Gastroesophageal sphincter (tissue), 4 donors: ENCODE results near the gene THRB. TPM values are rescaled to one million over a fixed set of nuclear protein-coding genes. Genes with fewer than 3 reads are reported as not detected.

Experiments
- ATAC-seq: fragments of 150-250 bp; one replicate; pipeline ENCODE4 v1.9.1; 2016; ENCODE audit warnings: mild to moderate bottlenecking, moderate library complexity
- H3K27ac ChIP-seq, 4 donors: fragments of 200-600 bp; sonication (generic) in 3 of 4; 1 replicate in 3 of 4; 2 replicates in 1 of 4; pipeline ENCODE4 v1.5.1; 2016 to 2019
- H3K27me3 ChIP-seq: fragments of 200-600 bp; sonication (generic); one replicate; pipeline ENCODE4 v1.5.1; 2019
- H3K36me3 ChIP-seq, 2 donors: fragments of 200-600 bp; sonication (generic); one replicate each; pipeline ENCODE4 v1.5.1; 2019; ENCODE audit warnings: control low read depth in 1 of 2
- H3K4me1 ChIP-seq, 3 donors: fragments of 200-600 bp; sonication (generic); 1 replicate in 2 of 3; 2 replicates in 1 of 3; pipeline ENCODE4 v1.5.1; 2016 to 2019; ENCODE audit warnings: control low read depth in 2 of 3
- H3K4me3 ChIP-seq, 2 donors: fragments of 200-600 bp; sonication (generic); one replicate each; pipeline ENCODE4 v1.5.1; 2019; ENCODE audit warnings: mild to moderate bottlenecking in 1 of 2, moderate library complexity in 1 of 2
- H3K9me3 ChIP-seq, 3 donors: fragments of 200-600 bp; sonication (generic); one replicate each; pipeline ENCODE4 v1.5.1; 2017 to 2019; ENCODE audit warnings: control low read depth in 2 of 3
- EP300 ChIP-seq: sonication (generic); formaldehyde crosslinking; IDR thresholded peaks from one replicate; pipeline ENCODE4 v1.6.1; 2017; ENCODE audit warnings: antibody characterized with exemption, mild to moderate bottlenecking
- POLR2A ChIP-seq, 2 donors: fragments of 450-650 bp; IDR thresholded peaks; one replicate each; pipeline ENCODE4 v1.6.1; 2017; ENCODE audit warnings: antibody characterized with exemption in 2 of 2, mild to moderate bottlenecking in 2 of 2, moderate library complexity in 1 of 2
- POLR2AphosphoS5 ChIP-seq: sonication (generic); formaldehyde crosslinking; IDR thresholded peaks from one replicate; pipeline ENCODE4 v1.6.1; 2017; ENCODE audit warnings: antibody characterized with exemption
- WGBS, 2 donors: methylation state at CpG; one replicate each; pipeline ENCODE4 v1.1.5; 2018; ENCODE audit warnings: low coverage in 1 of 2; 5-methylcytosine and 5-hydroxymethylcytosine counted together
- total RNA-seq, 4 donors: library from RNA; depleted of rRNA; stranded (reverse); fragments of >200 nt; gene quantifications; one replicate each; pipeline ENCODE4 v1.1.0, GENCODE V29; 2016
- TF ChIP-seq, protein P1 (sequence below), 4 experiments: fragments of 200-600 bp in 2 of 4; fragments of 450-650 bp in 2 of 4; sonication (generic) in 1 of 4; IDR thresholded peaks; one replicate each; pipeline ENCODE4 v1.5.1; 2017 to 2019; ENCODE audit warnings: antibody characterized with exemption in 4 of 4, mild to moderate bottlenecking in 2 of 4, moderate library complexity in 2 of 4

Gene THRB
- total RNA-seq, 4 donors from 2014 or later = 42.5 to 61.9 (median 55.8) TPM

GRCh38 chr3:24088782-24089181, 405.9 kb downstream of the THRB start:
- Histone ChIP-seq H3K27ac (no peak overlapping the region), H3K4me1 (no peaks in the 10 kb centered on the region), H3K27me3 (no peaks in the 10 kb centered on the region), H3K36me3 (no peaks in the 10 kb centered on the region), H3K9me3 (no peaks in the 10 kb centered on the region), H3K4me3 (no peak overlapping the region)
- WGBS, 2 donors = 68 to 75% methylated on average over 2 of the region's 2 CpGs
- TF ChIP-seq POLR2A (IDR thresholded peaks at IDR 0.05) = no peak
- no peak for TF ChIP-seq EP300
- TF ChIP-seq, protein P1, sequence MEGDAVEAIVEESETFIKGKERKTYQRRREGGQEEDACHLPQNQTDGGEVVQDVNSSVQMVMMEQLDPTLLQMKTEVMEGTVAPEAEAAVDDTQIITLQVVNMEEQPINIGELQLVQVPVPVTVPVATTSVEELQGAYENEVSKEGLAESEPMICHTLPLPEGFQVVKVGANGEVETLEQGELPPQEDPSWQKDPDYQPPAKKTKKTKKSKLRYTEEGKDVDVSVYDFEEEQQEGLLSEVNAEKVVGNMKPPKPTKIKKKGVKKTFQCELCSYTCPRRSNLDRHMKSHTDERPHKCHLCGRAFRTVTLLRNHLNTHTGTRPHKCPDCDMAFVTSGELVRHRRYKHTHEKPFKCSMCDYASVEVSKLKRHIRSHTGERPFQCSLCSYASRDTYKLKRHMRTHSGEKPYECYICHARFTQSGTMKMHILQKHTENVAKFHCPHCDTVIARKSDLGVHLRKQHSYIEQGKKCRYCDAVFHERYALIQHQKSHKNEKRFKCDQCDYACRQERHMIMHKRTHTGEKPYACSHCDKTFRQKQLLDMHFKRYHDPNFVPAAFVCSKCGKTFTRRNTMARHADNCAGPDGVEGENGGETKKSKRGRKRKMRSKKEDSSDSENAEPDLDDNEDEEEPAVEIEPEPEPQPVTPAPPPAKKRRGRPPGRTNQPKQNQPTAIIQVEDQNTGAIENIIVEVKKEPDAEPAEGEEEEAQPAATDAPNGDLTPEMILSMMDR (IDR thresholded peaks at IDR 0.05) = peak in 1 of 4 experiments; percentile 23
- no peak for TF ChIP-seq POLR2AphosphoS5
- ATAC-seq = no peak

DNA sequence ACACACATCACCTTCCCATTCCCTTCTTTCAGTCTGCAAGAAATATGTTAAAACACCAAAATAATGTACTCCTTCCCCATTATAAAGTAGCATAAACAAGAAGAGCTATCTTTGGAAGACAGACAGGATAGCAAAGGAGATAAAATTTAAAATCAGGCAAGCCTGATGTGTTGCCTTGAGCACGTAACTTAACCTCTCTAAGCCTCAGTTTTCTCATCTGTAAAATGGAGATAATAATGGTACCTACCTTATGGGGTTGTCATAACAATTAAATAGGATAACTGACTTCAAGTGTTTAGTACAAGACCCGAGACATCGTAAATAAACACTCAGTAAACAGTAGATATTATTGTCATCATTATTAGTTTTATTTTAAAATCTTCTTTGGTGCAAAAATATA, 407.2 kb downstream of the THRB start:
- ATAC-seq = no peak
- H3K4me3 ChIP-seq = no peak overlapping the region
- no peaks in the 10 kb centered on the region for H3K4me1 ChIP-seq
- H3K36me3 ChIP-seq = no peaks in the 10 kb centered on the region
- H3K27ac ChIP-seq = no peak overlapping the region
- TF ChIP-seq POLR2AphosphoS5 = no peak
- WGBS, 2 donors = 93 to 100% methylated on average over 3 of the region's 3 CpGs
- H3K27me3 ChIP-seq = no peaks in the 10 kb centered on the region
- H3K9me3 ChIP-seq = no peaks in the 10 kb centered on the region

DNA sequence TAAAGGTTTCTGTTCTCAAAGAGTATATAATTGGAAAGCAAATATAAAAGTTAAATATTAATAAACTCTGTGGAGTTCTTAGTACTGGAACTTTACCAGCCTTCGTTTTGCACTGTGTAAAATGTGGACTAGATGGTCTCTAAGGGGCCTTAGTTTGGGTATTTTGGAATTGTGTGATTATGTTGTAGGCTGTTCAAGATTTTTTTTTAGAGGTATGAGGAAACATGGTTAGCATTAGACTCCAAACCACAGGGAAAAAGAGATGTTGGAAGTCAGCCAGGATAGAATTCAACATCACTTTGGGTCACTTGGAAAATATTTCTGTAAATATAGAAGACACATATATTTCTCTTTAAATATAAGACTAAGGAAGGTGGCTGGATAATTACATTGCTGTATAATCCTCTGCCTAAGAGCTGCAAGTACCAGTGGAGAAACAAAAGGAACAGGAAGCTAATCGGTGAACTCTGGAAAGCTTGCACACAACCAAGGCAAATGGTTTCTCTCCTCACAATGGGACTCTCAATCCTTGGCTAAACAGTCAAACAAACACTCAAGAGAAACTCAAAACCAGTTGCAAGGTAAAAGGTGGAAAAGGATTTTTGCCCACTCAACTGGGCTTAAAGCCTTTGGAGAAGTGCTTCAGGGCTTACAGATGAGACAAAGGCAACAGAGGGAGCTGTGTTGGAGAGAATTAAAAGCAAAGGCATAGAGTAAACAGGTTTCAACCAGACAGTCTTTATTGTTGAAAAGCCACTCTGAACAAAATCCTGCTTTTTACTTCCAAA, 407.8 kb downstream of the THRB start:
- WGBS, 2 donors = 40 to 54% methylated on average over 2 of the region's 2 CpGs
- no peak for ATAC-seq

GRCh38 chr3:24086206-24086605, 408.4 kb downstream of the THRB start:
- H3K4me1 ChIP-seq = no peaks in the 10 kb centered on the region
- WGBS, 2 donors = 77 to 93% methylated on average over 3 of the region's 3 CpGs
- H3K27me3 ChIP-seq = no peaks in the 10 kb centered on the region
- ATAC-seq = no peak
- no peak overlapping the region for H3K27ac ChIP-seq
- TF ChIP-seq EP300 = no peak
- TF ChIP-seq, protein P1 (IDR thresholded peaks at IDR 0.05) = no peak
- TF ChIP-seq POLR2A (IDR thresholded peaks at IDR 0.05) = no peak
- no peak for TF ChIP-seq POLR2AphosphoS5
- no peaks in the 10 kb centered on the region for H3K36me3 ChIP-seq
- no peak overlapping the region for H3K4me3 ChIP-seq
- H3K9me3 ChIP-seq = no peaks in the 10 kb centered on the region

More for the DNA sequence above, 407.8 kb downstream of the THRB start:
- H3K27me3 ChIP-seq = no peaks in the 10 kb centered on the region
- no peaks in the 10 kb centered on the region for H3K36me3 ChIP-seq
- no peak overlapping the region for H3K27ac ChIP-seq
- H3K9me3 ChIP-seq = no peaks in the 10 kb centered on the region
- no peak for TF ChIP-seq POLR2A (IDR thresholded peaks at IDR 0.05)
- TF ChIP-seq POLR2AphosphoS5 = no peak
- no peak overlapping the region for H3K4me3 ChIP-seq
- H3K4me1 ChIP-seq = no peaks in the 10 kb centered on the region

DNA sequence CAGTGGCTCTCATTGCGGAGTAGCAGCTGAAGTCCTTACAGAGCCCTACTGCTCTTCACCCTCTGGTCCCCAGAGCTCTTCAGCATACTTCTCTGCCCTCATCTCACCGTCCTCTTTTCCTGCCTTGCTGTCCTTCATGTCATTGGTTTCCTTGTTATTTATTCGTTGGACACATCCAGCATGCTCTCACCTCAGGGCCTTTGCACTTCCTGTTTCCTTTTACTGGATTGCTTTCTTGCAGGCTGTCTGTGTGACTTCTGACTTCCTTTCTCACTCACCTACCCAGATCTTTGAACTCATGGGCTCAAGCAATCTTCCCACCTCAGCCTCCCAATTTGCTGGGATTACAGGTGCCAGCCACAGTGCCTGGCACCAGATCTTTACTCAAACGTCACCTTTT, 422.5 kb downstream of the THRB start:
- TF ChIP-seq, protein P1 (IDR thresholded peaks at IDR 0.05) = no peak
- TF ChIP-seq POLR2AphosphoS5 = no peak
- no peak for TF ChIP-seq POLR2A (IDR thresholded peaks at IDR 0.05)
- no peak for TF ChIP-seq EP300
- WGBS, 2 donors = 71 to 91% methylated on average over 4 of the region's 4 CpGs
- Histone ChIP-seq H3K27me3 (no peaks in the 10 kb centered on the region), H3K4me1 (no peaks in the 10 kb centered on the region), H3K4me3 (no peak overlapping the region), H3K36me3 (no peaks in the 10 kb centered on the region), H3K27ac (no peak overlapping the region), H3K9me3 (peaks cover 0 to 1% (median 0%) of the 10 kb centered on the region in 3 donors)
- ATAC-seq = no peak

DNA sequence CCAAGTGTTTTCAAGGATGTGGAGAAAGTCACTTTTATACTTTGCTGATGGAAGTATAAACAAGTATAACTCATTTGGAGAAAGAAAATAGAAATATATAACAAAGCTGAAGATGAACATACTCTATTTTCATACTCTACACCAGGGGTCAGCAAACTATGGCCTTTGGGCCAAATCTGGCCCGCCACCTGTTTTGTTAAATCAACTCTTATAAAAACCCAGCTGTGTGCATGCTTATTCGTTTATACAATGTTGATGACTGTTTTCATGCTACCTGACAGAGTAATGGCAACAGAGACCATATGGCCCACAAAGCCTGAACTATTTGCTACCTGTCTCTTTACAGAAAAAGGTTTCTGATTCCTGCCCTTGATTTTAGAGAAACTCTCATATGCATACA, 425.6 kb downstream of the THRB start:
- WGBS, 2 donors = 30 to 36% methylated on average over 2 of the region's 2 CpGs
- no peaks in the 10 kb centered on the region for H3K4me1 ChIP-seq
- no peak overlapping the region for H3K27ac ChIP-seq
- H3K9me3 ChIP-seq = no peaks in the 10 kb centered on the region
- H3K27me3 ChIP-seq = no peaks in the 10 kb centered on the region
- H3K4me3 ChIP-seq = no peak overlapping the region
- TF ChIP-seq POLR2A (IDR thresholded peaks at IDR 0.05) (no peak), POLR2AphosphoS5 (no peak), EP300 (no peak)
- TF ChIP-seq, protein P1 (IDR thresholded peaks at IDR 0.05) = peak in 3 of 4 experiments; percentile 27 to 53 (median 37)
- no peaks in the 10 kb centered on the region for H3K36me3 ChIP-seq
- no peak for ATAC-seq
